Right ventricle myocardium inferior (tissue), 1 donor: Measurements from ENCODE around the gene JAG2. TPM values are rescaled to one million over a fixed set of nuclear protein-coding genes. Genes with fewer than 3 reads are reported as not detected.

ENCODE experiments used
- ATAC-seq: fragments of 200-7000 bp; cut with Tn5 transposase; one replicate; pipeline ENCODE4 v1.9.1; 2020; ENCODE audit warnings: mild to moderate bottlenecking, moderate library complexity
- DNase-seq: peaks from one replicate; pipeline ENCODE4 v3.0.0; 2021; ENCODE audit errors: missing footprints
- intact Hi-C: fragments of 100-400 bp; cut with DNase I; formaldehyde crosslinking; loops from one replicate; pipeline ENCODE4 v1.11.0; 2022
- total RNA-seq: library from RNA; stranded (reverse); fragmentation: NEBNext Ultra II Directional; extraction: Animal tissue kit (Norgen Biotek cat#: 25700); gene quantifications from one replicate; pipeline ENCODE4 v1.2.1, GENCODE V29; 2021
- donor health status: DM: no; HTN: yes; CAD: no; lungs with severe emphysema.

JAG2 gene
- total RNA-seq, 1 donor from 2014 or later: 34.6 TPM

GRCh38 chr14:105204931-105205672 is 36.5 kb upstream of the JAG2 start:
- intact Hi-C loops: loop anchor here (2.0 to 10.0 kb wide), 2 partner anchors 50 to 324 kb away; no protein-coding TSS in a partner anchor
- ATAC-seq (no peak), DNase-seq (no peak)

GRCh38 chr14:105204206-105204930 is 35.8 kb upstream of the JAG2 start:
- peak; percentile 73 for ATAC-seq
- no peak for DNase-seq
- intact Hi-C loops: loop anchor here (2.0 to 10.0 kb wide), 2 partner anchors 50 to 324 kb away; no protein-coding TSS in a partner anchor

GRCh38 chr14:105203701-105204100 is 35.1 kb upstream of the JAG2 start:
- intact Hi-C loops: loop anchor here (1.0 to 10.0 kb wide), 4 partner anchors 51 to 325 kb away; no protein-coding TSS in a partner anchor
- ATAC-seq: no peak
- DNase-seq: no peak

GRCh38 chr14:105203057-105203531 is 34.5 kb upstream of the JAG2 start:
- peak; percentile 35 for ATAC-seq
- DNase-seq: peak; percentile 89
- intact Hi-C loops: loop anchor here (1.0 to 10.0 kb wide), 3 partner anchors 52 to 149 kb away; no protein-coding TSS in a partner anchor

GRCh38 chr14:105201925-105202513 is 33.4 kb upstream of the JAG2 start:
- intact Hi-C loops: loop anchor here (2.0 to 10.0 kb wide), 2 partner anchors 53 to 83 kb away; no protein-coding TSS in a partner anchor
- ATAC-seq: no peak
- no peak for DNase-seq

GRCh38 chr14:105201156-105201924 is 32.8 kb upstream of the JAG2 start:
- intact Hi-C loops: loop anchor here (10.0 kb wide), 1 partner anchor 53 kb away; no protein-coding TSS in a partner anchor
- DNase-seq (no peak), ATAC-seq (no peak)

GRCh38 chr14:105200641-105201040 is 32.1 kb upstream of the JAG2 start:
- no peak for DNase-seq
- no peak for ATAC-seq
- intact Hi-C loops: loop anchor here (10.0 kb wide), 1 partner anchor 54 kb away; no protein-coding TSS in a partner anchor

- DNase-seq: no peak
- no peak for ATAC-seq
- intact Hi-C loops: loop anchor here (10.0 kb wide), 1 partner anchor 55 kb away; no protein-coding TSS in a partner anchor
Measured at GRCh38 chr14:105200074-105200473, 31.5 kb upstream of the JAG2 start.

- ATAC-seq (no peak), DNase-seq (no peak)
- intact Hi-C loops: no loop called here
Measured at GRCh38 chr14:105199093-105199492, 30.5 kb upstream of the JAG2 start.

GRCh38 chr14:105198588-105198987 is 30.0 kb upstream of the JAG2 start:
- ATAC-seq: no peak
- DNase-seq: no peak
- intact Hi-C loops: no loop called here

- DNase-seq (no peak), ATAC-seq (peak; percentile 29)
- intact Hi-C loops: loop anchor here (2.0 kb wide), 2 partner anchors 28 to 44 kb away; partner anchors contain the start of gene JAG2
Measured at GRCh38 chr14:105197211-105197641, 28.6 kb upstream of the JAG2 start.

- intact Hi-C loops: loop anchor here (2.0 kb wide), 2 partner anchors 28 to 44 kb away; partner anchors contain the start of gene JAG2
- DNase-seq: no peak
- ATAC-seq: peak; percentile 19
Measured at GRCh38 chr14:105196265-105196960, 27.8 kb upstream of the JAG2 start.

GRCh38 chr14:105195522-105196264 is 27.1 kb upstream of the JAG2 start:
- no peak for DNase-seq
- intact Hi-C loops: loop anchor here (2.0 kb wide), 3 partner anchors 27 to 109 kb away; partner anchors contain the start of gene JAG2
- no peak for ATAC-seq

- intact Hi-C loops: loop anchor here (2.0 kb wide), 1 partner anchor 108 kb away; no protein-coding TSS in a partner anchor
- DNase-seq (no peak), ATAC-seq (no peak)
Measured at GRCh38 chr14:105195051-105195450, 26.5 kb upstream of the JAG2 start.

GRCh38 chr14:105193916-105194782 is 25.6 kb upstream of the JAG2 start:
- DNase-seq (no peak), ATAC-seq (no peak)
- intact Hi-C loops: loop anchor here (2.0 kb wide), 1 partner anchor 107 kb away; no protein-coding TSS in a partner anchor
